Measurements from ENCODE around the gene NMT2.

DNA sequence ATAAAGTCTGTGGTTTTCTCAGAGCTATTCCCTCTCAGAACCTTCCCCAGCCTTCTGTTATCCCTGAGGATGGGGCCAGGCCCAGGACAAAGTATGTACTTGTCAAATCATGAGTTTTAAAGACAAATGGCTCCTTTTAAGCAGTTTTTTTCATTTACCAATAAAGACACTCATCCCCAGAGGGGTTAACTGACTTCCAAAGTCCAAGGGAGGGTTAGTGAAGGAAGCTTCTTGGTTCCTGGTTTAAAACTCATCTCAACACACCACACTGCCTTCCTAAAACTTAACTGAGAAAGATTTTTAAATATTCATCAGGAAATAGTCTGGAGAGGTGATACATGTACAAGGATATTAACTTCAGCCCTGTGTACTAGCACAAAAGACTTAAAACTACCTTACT lies 15.9 kb downstream of the NMT2 start:
- TF ChIP-seq POLR2A (IDR thresholded peaks at IDR 0.05) = no peak
- TF ChIP-seq POLR2AphosphoS5 (IDR thresholded peaks at IDR 0.05) = no peak
- no peak for TF ChIP-seq CTCF (IDR thresholded peaks at IDR 0.05)

All from sigmoid colon (tissue), 4 donors.